CD14-positive monocyte (primary cell): ENCODE data around the gene ATP5F1D. TPM values are rescaled to one million over a fixed set of nuclear protein-coding genes. Genes with fewer than 3 reads are reported as not detected.

Source experiments
- DNase-seq, 3 donors: peaks; one replicate each; pipeline ENCODE4 v3.0.0-alpha.2; 2011 to 2022
- H2AFZ ChIP-seq: 2 replicates; pipeline ENCODE4 v1.6.0; 2012; ENCODE audit warnings: mild to moderate bottlenecking, low read depth, low read length, inconsistent platforms; ENCODE audit not compliant: insufficient read depth, poor library complexity, severe bottlenecking
- H3K27ac ChIP-seq, 2 donors: 1 replicate in 1 of 2; 2 replicates in 1 of 2; pipeline ENCODE4 v1.5.1; 2012 to 2013; ENCODE audit warnings: low read length in 2 of 2, control low read depth in 1 of 2, inconsistent platforms in 1 of 2, low read depth in 1 of 2, mild to moderate bottlenecking in 1 of 2
- H3K27me3 ChIP-seq, 2 donors: one replicate each; pipeline versions ENCODE4 v1.6.0 to v1.6.1; 2011 to 2013; ENCODE audit warnings: low read length in 2 of 2; ENCODE audit not compliant: control insufficient read depth in 2 of 2, insufficient read depth in 2 of 2
- H3K36me3 ChIP-seq, 2 donors: replicated peaks in 1 of 2; 1 replicate in 1 of 2; 2 replicates in 1 of 2; pipeline versions ENCODE4 v1.5.1 to v1.6.1; 2012 to 2013; ENCODE audit warnings: low read length in 2 of 2, control low read depth in 1 of 2, inconsistent platforms in 1 of 2, mild to moderate bottlenecking in 1 of 2; ENCODE audit not compliant: insufficient read depth in 2 of 2, control insufficient read depth in 1 of 2
- H3K4me1 ChIP-seq, 2 donors: 1 replicate in 1 of 2; 2 replicates in 1 of 2; pipeline versions ENCODE4 v1.5.1 to v1.6.1; 2012 to 2013; ENCODE audit warnings: low read length in 2 of 2, control low read depth in 1 of 2, inconsistent platforms in 1 of 2, mild to moderate bottlenecking in 1 of 2, moderate library complexity in 1 of 2; ENCODE audit not compliant: insufficient read depth in 2 of 2, control insufficient read depth in 1 of 2
- H3K4me2 ChIP-seq: replicated peaks from 2 replicates; pipeline ENCODE3; 2012; ENCODE audit warnings: low read length, moderate library complexity, mild to moderate bottlenecking; ENCODE audit not compliant: poor library complexity, severe bottlenecking; ENCODE audit errors: extremely low read depth
- H3K4me3 ChIP-seq, 3 experiments: fragments of 200-600 bp in 1 of 3; sonication (generic) in 1 of 3; replicated peaks in 1 of 3; 1 replicate in 2 of 3; 2 replicates in 1 of 3; pipeline ENCODE4 v1.5.1; 2011 to 2013; ENCODE audit warnings: low read length in 3 of 3, mild to moderate bottlenecking in 3 of 3, control low read depth in 2 of 3, low read depth in 2 of 3, inconsistent platforms in 1 of 3, moderate library complexity in 1 of 3
- H3K79me2 ChIP-seq: 2 replicates; pipeline ENCODE4 v1.6.0; 2012; ENCODE audit warnings: mild to moderate bottlenecking, control low read depth, inconsistent platforms, low read length, moderate library complexity; ENCODE audit not compliant: insufficient read depth
- H3K9ac ChIP-seq: 2 replicates; pipeline ENCODE4 v1.6.0; 2017; ENCODE audit warnings: low read length, mild to moderate bottlenecking; ENCODE audit not compliant: insufficient read depth, poor library complexity, severe bottlenecking
- H3K9me3 ChIP-seq, 2 donors: replicated peaks in 1 of 2; 1 replicate in 1 of 2; 2 replicates in 1 of 2; pipeline versions ENCODE4 v1.5.1 to v1.6.1; 2012 to 2013; ENCODE audit warnings: low read length in 2 of 2, control low read depth in 1 of 2; ENCODE audit not compliant: control insufficient read depth in 1 of 2, insufficient read depth in 1 of 2
- H4K20me1 ChIP-seq: 2 replicates; pipeline ENCODE4 v1.6.0; 2012; ENCODE audit warnings: mild to moderate bottlenecking, low read length, control low read depth, moderate library complexity; ENCODE audit not compliant: insufficient read depth
- H3K27ac Mint-ChIP-seq, 7 donors: one replicate each; pipeline ENCODE4 v1.8.0; 2020; ENCODE audit warnings: mild to moderate bottlenecking in 7 of 7, mixed read lengths in 7 of 7, moderate library complexity in 6 of 7, inconsistent platforms in 2 of 7
- H3K27me3 Mint-ChIP-seq, 3 donors: one replicate each; pipeline ENCODE4 v1.8.0; 2021 to 2022; ENCODE audit warnings: low read depth in 3 of 3, mild to moderate bottlenecking in 3 of 3, mixed read lengths in 3 of 3, moderate library complexity in 3 of 3, inconsistent platforms in 1 of 3
- H3K36me3 Mint-ChIP-seq, 2 donors: one replicate each; pipeline ENCODE4 v1.8.0; 2020; ENCODE audit warnings: mixed read lengths in 2 of 2, inconsistent platforms in 1 of 2, mild to moderate bottlenecking in 1 of 2
- H3K4me1 Mint-ChIP-seq: one replicate; pipeline ENCODE4 v1.8.0; 2020; ENCODE audit warnings: mild to moderate bottlenecking, mixed read lengths
- H3K4me3 Mint-ChIP-seq, 2 donors: one replicate each; pipeline ENCODE4 v1.8.0; 2020; ENCODE audit warnings: mild to moderate bottlenecking in 2 of 2, mixed read lengths in 2 of 2, moderate library complexity in 1 of 2
- H3K9me3 Mint-ChIP-seq, 7 donors: one replicate each; pipeline ENCODE4 v1.8.0; 2020 to 2022; ENCODE audit warnings: mixed read lengths in 7 of 7, mild to moderate bottlenecking in 6 of 7, moderate library complexity in 6 of 7, inconsistent platforms in 2 of 7
- WGBS: methylation state at CpG from one replicate; pipeline ENCODE4 v1.1.5; 2013; ENCODE audit warnings: missing lambda C conversion rate; ENCODE audit not compliant: insufficient coverage; 5-methylcytosine and 5-hydroxymethylcytosine counted together
- intact Hi-C, 2 donors: fragments of 100-400 bp; cut with micrococcal nuclease; formaldehyde crosslinking; loops; one replicate each; pipeline versions ENCODE4 v1.15.0 to v1.15.1; 2023
- polyA plus RNA-seq, 3 donors: library from polyadenylated mRNA; depleted of rRNA in 1 of 3; unstranded in 2 of 3; stranded (reverse) in 1 of 3; fragments of 300-500 nt in 2 of 3; fragments of >200 nt in 1 of 3; fragmentation: Illumina TruSeq in 2 of 3; gene quantifications; 1 replicate in 2 of 3; 2 replicates in 1 of 3; pipeline ENCODE4 v1.2.3, GENCODE V29; 2012 to 2021
- TF ChIP-seq, protein P1 (sequence below): fragments of 200-600 bp; IDR thresholded peaks from one replicate; pipeline ENCODE4 v1.8.0; 2022; ENCODE audit warnings: antibody characterized with exemption, mild to moderate bottlenecking

The ATP5F1D gene
- polyA plus RNA-seq, 3 donors: 122 to 160 (median 143) TPM

DNA sequence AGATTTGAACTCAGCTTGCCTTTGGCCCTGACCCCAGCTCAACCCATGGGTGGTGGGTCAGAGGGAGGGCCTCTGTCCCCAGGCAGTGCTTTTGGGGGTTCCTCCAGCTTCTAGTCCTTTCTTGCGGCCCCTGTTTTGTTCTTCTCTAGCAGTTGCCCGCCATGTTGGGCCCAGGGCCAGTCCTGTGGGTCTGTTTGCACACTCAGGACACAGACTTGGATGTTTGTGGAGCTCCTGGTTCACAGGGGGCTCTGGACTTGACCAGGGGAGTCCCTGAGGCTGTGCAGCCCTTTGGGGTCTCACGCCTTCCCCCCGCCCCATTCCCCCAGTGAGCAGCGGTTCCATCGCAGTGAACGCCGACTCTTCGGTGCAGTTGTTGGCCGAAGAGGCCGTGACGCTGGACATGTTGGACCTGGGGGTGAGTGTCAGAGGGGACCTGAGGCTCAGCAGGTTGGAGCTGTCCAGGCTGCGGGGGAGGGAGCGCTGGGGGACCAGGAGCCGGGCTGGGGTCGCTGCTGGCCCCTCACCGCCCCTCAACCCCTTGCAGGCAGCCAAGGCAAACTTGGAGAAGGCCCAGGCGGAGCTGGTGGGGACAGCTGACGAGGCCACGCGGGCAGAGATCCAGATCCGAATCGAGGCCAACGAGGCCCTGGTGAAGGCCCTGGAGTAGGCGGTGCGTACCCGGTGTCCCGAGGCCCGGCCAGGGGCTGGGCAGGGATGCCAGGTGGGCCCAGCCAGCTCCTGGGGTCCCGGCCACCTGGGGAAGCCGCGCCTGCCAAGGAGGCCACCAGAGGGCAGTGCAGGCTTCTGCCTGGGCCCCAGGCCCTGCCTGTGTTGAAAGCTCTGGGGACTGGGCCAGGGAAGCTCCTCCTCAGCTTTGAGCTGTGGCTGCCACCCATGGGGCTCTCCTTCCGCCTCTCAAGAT, 2.5 kb downstream of the ATP5F1D start:
- Histone ChIP-seq H3K79me2 (peaks cover 43% of the 10 kb centered on the region), H3K4me1 (peaks cover 61 to 83% of the 10 kb centered on the region in 2 donors), H3K36me3 (no peaks in the 10 kb centered on the region), H3K4me2 (peak overlapping the region; percentile 78), H3K4me3 (peak overlapping the region; percentile 24 to 78 (median 42)), H3K9ac (peak overlapping the region; percentile 53), H2AFZ (no peak overlapping the region), H3K9me3 (no peaks in the 10 kb centered on the region), H3K27ac (peak overlapping the region; percentile 64 to 69), H3K27me3 (peaks cover 0 to 10% of the 10 kb centered on the region in 2 donors), H4K20me1 (peaks cover 37% of the 10 kb centered on the region)
- Mint-ChIP-seq H3K9me3 (peaks cover 0 to 2% (median 0%) of the 10 kb centered on the region in 7 donors), H3K27ac (peak overlapping the region; percentile 87 to 98 (median 94)), H3K27me3 (peaks cover 10 to 15% (median 12%) of the 10 kb centered on the region in 3 donors), H3K36me3 (peaks cover 4 to 6% of the 10 kb centered on the region in 2 donors), H3K4me1 (peaks cover 47% of the 10 kb centered on the region), H3K4me3 (peak overlapping the region; percentile 79 to 90)
- intact Hi-C loops: loop anchor here (1.0 to 10.0 kb wide), 5 partner anchors 23 to 379 kb away; partner anchors contain the start of genes ARID3A (in 1 of the 2) and GPX4 (in 1 of the 2)
- TF ChIP-seq, protein P1, sequence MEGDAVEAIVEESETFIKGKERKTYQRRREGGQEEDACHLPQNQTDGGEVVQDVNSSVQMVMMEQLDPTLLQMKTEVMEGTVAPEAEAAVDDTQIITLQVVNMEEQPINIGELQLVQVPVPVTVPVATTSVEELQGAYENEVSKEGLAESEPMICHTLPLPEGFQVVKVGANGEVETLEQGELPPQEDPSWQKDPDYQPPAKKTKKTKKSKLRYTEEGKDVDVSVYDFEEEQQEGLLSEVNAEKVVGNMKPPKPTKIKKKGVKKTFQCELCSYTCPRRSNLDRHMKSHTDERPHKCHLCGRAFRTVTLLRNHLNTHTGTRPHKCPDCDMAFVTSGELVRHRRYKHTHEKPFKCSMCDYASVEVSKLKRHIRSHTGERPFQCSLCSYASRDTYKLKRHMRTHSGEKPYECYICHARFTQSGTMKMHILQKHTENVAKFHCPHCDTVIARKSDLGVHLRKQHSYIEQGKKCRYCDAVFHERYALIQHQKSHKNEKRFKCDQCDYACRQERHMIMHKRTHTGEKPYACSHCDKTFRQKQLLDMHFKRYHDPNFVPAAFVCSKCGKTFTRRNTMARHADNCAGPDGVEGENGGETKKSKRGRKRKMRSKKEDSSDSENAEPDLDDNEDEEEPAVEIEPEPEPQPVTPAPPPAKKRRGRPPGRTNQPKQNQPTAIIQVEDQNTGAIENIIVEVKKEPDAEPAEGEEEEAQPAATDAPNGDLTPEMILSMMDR: peak; percentile 99
- WGBS: 54% methylated on average over 24 of the region's 33 CpGs
- peak; percentile 77 to 84 (median 83) for DNase-seq

DNA sequence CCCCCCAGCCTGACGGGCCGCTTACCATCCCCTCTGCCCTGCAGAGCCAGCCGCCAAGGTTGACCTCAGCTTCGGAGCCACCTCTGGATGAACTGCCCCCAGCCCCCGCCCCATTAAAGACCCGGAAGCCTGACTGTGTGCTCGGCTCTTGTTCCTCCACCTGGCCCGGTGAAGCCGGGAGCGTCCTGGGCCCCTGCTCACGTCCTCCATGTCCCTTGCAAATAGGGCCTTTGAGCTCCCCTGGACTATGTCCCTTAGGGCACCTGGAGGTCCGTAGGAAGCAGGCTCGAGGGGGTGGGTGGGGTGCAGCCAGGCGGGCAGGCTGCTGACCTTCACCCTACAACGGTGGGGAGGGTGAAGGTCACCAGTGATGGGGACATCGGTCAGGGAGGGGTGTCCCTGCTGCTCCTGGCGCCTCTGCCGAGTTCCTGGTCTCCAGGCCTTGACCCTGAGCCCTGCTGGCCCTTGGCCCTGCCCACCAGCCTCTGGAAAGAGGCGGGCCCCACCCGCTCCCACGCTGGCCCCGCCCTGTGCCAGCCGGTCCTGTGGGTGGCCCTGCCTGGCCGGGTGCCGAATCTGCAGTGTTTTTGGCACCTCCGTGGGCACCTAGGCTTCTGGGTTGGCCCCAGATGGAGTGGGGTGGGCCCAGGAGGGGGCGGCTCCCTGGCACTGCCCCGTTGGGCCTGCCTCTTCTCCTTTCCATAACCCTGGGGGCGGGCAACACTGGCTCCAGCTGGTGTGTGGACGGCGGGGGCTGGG, 3.3 kb downstream of the ATP5F1D start:
- intact Hi-C loops: loop anchor here (1.0 to 10.0 kb wide), 5 partner anchors 22 to 380 kb away; partner anchors contain the start of genes ARID3A (in 1 of the 2) and GPX4 (in 1 of the 2)
- H3K27me3 Mint-ChIP-seq: peaks cover 4 to 6% (median 4%) of the 10 kb centered on the region in 3 donors
- Histone ChIP-seq H3K36me3 (no peaks in the 10 kb centered on the region), H3K27ac (peak overlapping the region; percentile 64 to 69), H3K4me3 (peak overlapping the region; percentile 24 to 78 (median 42)), H4K20me1 (peaks cover 35% of the 10 kb centered on the region), H3K4me2 (peak overlapping the region; percentile 78), H3K79me2 (peaks cover 46% of the 10 kb centered on the region), H3K4me1 (peaks cover 58 to 78% of the 10 kb centered on the region in 2 donors), H2AFZ (no peak overlapping the region), H3K9me3 (no peaks in the 10 kb centered on the region), H3K27me3 (peaks cover 0 to 1% of the 10 kb centered on the region in 2 donors), H3K9ac (peak overlapping the region; percentile 53)
- H3K9me3 Mint-ChIP-seq: peaks cover 0 to 2% (median 0%) of the 10 kb centered on the region in 7 donors
- H3K36me3 Mint-ChIP-seq: peaks cover 0 to 6% of the 10 kb centered on the region in 2 donors
- peak overlapping the region; percentile 79 to 90 for H3K4me3 Mint-ChIP-seq
- H3K27ac Mint-ChIP-seq: peak overlapping the region; percentile 87 to 98 (median 94)
- H3K4me1 Mint-ChIP-seq: peaks cover 43% of the 10 kb centered on the region
- 35% methylated on average over 21 of the region's 31 CpGs for WGBS
- TF ChIP-seq, protein P1: peak; percentile 36
- DNase-seq: peak in 2 of 3 donors; percentile 28 to 44
